VCaP (cell line): ENCODE measurements around the gene NUDT1.
A peak's percentile ranks its signal among the peaks of the same experiment; 100 is the strongest.

Experiments
- H3K27ac ChIP-seq: fragments of 450-650 bp; 2 replicates; pipeline ENCODE4 v1.5.1; 2017
- TF ChIP-seq, protein P1 (sequence below): fragments of 450-650 bp; conservative IDR thresholded peaks from 2 replicates; pipeline ENCODE4 v1.5.1; 2017; ENCODE audit warnings: mild to moderate bottlenecking, moderate library complexity

Gene NUDT1

GRCh38 chr7:2209146-2209960 is 32.7 kb upstream of the NUDT1 start:
- TF ChIP-seq, protein P1, sequence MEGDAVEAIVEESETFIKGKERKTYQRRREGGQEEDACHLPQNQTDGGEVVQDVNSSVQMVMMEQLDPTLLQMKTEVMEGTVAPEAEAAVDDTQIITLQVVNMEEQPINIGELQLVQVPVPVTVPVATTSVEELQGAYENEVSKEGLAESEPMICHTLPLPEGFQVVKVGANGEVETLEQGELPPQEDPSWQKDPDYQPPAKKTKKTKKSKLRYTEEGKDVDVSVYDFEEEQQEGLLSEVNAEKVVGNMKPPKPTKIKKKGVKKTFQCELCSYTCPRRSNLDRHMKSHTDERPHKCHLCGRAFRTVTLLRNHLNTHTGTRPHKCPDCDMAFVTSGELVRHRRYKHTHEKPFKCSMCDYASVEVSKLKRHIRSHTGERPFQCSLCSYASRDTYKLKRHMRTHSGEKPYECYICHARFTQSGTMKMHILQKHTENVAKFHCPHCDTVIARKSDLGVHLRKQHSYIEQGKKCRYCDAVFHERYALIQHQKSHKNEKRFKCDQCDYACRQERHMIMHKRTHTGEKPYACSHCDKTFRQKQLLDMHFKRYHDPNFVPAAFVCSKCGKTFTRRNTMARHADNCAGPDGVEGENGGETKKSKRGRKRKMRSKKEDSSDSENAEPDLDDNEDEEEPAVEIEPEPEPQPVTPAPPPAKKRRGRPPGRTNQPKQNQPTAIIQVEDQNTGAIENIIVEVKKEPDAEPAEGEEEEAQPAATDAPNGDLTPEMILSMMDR, result peak; percentile 85
- no peak overlapping the region for H3K27ac ChIP-seq

DNA sequence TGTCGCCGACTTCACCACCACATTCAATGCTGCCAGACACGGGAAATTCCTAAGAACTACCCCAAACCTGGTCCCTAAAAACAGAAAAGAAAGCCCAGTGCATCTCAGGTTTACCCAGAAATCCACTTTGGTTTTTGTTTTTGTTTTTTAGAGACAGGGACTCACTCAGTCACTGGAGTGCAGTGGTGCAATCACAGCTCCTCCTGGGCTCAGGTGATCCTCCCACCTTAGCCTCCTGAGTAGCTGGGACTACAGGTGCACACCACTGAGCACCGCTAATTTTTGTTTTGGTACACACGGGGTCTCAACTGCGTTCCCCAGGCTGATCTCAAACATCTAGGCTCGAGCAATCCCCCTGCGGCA is 32.1 kb upstream of the NUDT1 start:
- H3K27ac ChIP-seq, result no peak overlapping the region
- TF ChIP-seq, protein P1, result no peak

DNA sequence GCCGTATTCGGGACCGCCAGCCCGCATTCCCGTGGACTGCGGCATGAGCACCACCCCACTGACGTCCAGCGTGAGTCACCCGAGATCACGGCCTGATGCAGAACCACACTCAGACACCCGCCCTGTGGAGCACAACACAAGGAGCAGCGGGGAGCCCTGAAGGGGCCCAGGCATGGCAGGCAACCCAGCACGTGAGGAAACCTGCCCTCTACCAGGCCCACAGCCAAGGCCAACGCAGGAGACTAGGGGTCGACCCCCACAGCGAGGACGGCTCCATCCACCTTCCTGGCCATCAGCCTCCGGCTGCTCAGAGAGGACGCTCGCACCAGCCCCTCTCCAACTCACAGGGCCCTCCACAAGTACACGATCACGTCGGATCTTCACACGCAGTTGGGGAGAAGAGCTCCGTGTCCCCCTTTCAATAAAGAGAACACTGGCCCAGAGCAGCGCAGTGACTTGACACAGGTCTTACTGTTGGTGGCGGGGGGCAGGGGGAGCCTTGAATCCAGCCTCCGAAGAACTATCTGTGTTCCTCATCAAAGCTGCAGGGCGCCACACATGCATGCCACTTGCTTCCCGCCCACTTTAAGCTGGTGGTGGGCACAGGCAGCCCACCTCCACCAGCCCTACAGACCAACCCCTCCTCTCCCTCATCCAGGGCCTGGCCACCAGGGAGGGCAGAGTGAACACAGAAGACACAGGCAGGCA is 31.3 kb upstream of the NUDT1 start:
- H3K27ac ChIP-seq, result no peak overlapping the region
- TF ChIP-seq, protein P1, result no peak

DNA sequence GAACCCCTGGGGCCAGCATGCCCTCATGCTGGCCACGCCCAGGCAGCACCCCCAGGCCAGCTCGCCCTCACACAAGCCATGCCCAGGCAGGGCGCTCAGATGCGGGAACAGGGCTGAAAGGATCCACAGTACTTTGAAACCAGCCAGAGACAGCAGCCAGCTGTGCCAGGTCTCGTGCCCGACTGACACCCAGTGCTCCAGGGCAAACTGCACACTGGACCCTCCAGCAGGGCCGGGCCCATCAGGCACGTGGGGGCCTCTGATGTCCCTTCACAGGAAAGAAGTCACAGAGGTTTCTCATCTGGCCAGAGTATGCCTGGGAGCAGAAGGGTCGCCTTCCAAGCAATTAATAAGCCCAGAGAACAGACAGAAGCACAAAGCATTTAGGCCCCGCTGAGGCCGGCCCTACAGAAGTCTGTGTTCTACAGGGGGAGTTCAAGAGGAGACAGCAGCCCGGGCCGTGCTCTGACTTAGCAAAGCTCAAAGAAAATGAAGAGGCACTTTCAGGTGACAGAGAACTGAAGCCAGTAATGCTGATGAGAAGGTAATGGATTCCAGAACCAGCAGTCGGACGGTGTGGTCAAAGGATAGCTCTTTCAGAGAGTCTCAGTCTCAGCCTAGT is 30.7 kb upstream of the NUDT1 start:
- TF ChIP-seq, protein P1, result no peak

DNA sequence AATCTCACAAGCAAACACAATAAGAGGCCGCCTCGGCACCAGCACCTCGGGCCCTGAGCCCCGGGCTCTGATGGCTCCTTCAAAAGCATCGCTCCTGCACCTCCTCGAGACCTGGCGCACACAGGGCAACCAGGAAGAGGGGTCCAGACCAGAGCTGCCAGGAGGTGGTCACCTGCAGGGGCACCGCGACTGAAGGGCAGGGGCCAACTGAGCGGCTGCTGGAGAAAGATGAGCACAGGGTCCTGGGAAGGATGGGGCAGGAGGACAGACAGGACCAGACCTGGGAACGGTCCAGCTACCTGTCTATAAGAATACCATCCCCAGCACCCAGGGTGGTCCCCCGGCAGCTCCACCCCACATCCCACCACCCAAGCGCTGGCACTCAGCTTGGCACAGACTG is 30.1 kb upstream of the NUDT1 start:
- no peak overlapping the region for H3K27ac ChIP-seq
- TF ChIP-seq, protein P1, result no peak

More for the DNA sequence above, 30.7 kb upstream of the NUDT1 start:
- no peak overlapping the region for H3K27ac ChIP-seq

- TF ChIP-seq, protein P1, result no peak
- H3K27ac ChIP-seq, result no peak overlapping the region
Measured at GRCh38 chr7:2212906-2213305, 29.1 kb upstream of the NUDT1 start.

DNA sequence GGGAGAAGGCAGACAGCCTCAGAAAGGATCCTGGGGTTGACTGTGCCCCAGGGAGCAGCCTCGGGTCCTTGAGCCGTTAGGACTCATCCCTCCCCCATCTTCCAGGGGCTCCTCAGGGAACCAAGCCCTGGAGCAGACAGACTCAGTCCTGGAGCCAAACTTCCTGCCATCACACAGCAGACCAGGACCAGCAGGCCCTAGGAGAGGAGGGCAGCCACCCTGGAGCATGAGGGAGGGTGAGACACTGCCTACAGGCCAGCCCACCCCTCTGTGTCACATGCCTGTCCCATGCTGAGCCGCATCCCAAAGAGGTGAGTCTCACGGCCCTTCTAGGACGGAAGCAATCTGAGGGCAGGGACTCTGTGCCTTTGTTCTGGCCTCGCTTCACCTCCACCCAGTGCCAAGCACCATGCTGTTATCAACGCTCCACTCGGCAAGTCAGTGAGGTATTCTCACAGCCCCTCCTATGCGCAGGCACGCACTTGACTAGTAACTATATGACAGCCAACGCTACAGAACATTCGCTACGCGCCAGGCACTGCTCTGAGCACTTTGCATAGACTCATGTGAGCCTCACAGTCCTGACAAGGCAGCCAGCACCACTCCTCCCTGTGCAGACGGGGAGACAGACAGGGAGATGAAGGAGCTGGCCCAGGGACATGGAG is 28.3 kb upstream of the NUDT1 start:
- no peak overlapping the region for H3K27ac ChIP-seq
- TF ChIP-seq, protein P1, result no peak
